ENCODE measurements around the gene VTA1.

Gene VTA1

DNA sequence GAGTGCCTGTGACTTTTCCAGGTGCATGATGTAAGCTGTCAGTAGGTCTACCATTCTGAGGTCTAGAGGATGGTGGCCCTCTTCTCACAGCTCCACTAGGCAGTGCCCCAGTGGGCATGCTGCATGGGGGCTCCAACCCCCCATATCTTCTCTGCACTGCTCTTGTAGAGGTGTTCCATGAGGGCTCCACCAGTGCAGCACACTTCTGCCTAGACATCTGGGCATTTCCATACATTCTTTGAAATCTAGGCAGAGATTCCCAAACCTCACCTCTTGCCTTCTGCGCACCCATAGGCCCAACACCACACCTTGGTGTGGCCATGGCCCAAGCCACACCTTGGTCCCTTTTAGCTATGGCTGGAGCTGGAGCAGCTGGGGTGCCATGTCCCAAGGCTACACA is 66.3 kb downstream of the VTA1 start:
- no peaks in the 10 kb centered on the region for H3F3A ChIP-seq (ENCODE audit: low read depth)
- no peaks in the 10 kb centered on the region for H3K9me2 ChIP-seq (replicated peaks; ENCODE audit: low read depth, low read length)
- H3K9ac ChIP-seq (ENCODE audit: low read depth, low read length, poor library complexity, severe bottlenecking) = no peak overlapping the region
- no peaks in the 10 kb centered on the region for H3K79me2 ChIP-seq (ENCODE audit: insufficient read depth, low read length)
- no peaks in the 10 kb centered on the region for H4K20me1 ChIP-seq (ENCODE audit: insufficient read depth, low read length, poor library complexity, severe bottlenecking)
- no peaks in the 10 kb centered on the region for H3K4me1 ChIP-seq (ENCODE audit: insufficient read depth, low read length, poor library complexity, severe bottlenecking)
- no peak overlapping the region for H3K4me2 ChIP-seq (ENCODE audit: low read depth, low read length, poor library complexity, severe bottlenecking)
- H3K4me3 ChIP-seq (ENCODE audit: low read length, poor library complexity, severe bottlenecking) = no peak overlapping the region
- H3K9me3 ChIP-seq (ENCODE audit: insufficient read depth, low read depth, low read length) = peaks cover 14% of the 10 kb centered on the region; the same call in 1 of the 2 replicates
- peaks cover 54% of the 10 kb centered on the region for H3K36me3 ChIP-seq (ENCODE audit: insufficient read depth, low read length)
- TF ChIP-seq, protein P1, sequence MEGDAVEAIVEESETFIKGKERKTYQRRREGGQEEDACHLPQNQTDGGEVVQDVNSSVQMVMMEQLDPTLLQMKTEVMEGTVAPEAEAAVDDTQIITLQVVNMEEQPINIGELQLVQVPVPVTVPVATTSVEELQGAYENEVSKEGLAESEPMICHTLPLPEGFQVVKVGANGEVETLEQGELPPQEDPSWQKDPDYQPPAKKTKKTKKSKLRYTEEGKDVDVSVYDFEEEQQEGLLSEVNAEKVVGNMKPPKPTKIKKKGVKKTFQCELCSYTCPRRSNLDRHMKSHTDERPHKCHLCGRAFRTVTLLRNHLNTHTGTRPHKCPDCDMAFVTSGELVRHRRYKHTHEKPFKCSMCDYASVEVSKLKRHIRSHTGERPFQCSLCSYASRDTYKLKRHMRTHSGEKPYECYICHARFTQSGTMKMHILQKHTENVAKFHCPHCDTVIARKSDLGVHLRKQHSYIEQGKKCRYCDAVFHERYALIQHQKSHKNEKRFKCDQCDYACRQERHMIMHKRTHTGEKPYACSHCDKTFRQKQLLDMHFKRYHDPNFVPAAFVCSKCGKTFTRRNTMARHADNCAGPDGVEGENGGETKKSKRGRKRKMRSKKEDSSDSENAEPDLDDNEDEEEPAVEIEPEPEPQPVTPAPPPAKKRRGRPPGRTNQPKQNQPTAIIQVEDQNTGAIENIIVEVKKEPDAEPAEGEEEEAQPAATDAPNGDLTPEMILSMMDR (conservative IDR thresholded peaks at IDR 0.05; ENCODE audit: low read length) = no peak
- TF ChIP-seq EZH2phosphoT487 (IDR thresholded peaks at IDR 0.05; ENCODE audit: borderline replicate concordance) = no peak
- H3K27me3 ChIP-seq (ENCODE audit: insufficient read depth, low read length, poor library complexity, severe bottlenecking) = no peaks in the 10 kb centered on the region
- H2AFZ ChIP-seq (ENCODE audit: low read length) = no peak overlapping the region

DNA sequence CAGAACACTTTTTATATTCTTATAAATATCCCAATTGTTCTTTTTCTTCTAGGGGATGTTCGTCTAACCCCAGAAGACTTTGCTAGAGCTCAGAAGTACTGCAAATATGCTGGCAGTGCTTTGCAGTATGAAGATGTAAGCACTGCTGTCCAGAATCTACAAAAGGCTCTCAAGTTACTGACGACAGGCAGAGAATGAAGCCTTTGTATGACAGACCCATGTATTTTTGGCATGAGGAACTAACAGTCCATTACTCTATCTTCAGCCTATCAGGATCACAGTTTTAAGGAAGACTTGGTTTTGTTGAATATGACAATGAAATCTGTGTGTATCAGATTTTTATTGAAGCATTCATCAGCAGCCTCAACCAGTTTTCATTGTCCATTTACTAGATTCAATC is 71.4 kb downstream of the VTA1 start:
- Histone ChIP-seq H3K4me3 (ENCODE audit: low read length, poor library complexity, severe bottlenecking) (no peak overlapping the region), H3K9me3 (ENCODE audit: insufficient read depth, low read depth, low read length) (peaks cover 3% of the 10 kb centered on the region; the same call in 1 of the 2 replicates), H3K4me1 (ENCODE audit: insufficient read depth, low read length, poor library complexity, severe bottlenecking) (no peaks in the 10 kb centered on the region), H3K9me2 (replicated peaks; ENCODE audit: low read depth, low read length) (no peaks in the 10 kb centered on the region), H3K9ac (ENCODE audit: low read depth, low read length, poor library complexity, severe bottlenecking) (no peak overlapping the region), H4K20me1 (ENCODE audit: insufficient read depth, low read length, poor library complexity, severe bottlenecking) (no peaks in the 10 kb centered on the region), H3K36me3 (ENCODE audit: insufficient read depth, low read length) (peaks cover 39% of the 10 kb centered on the region; the same call in 1 of the 2 replicates), H3K79me2 (ENCODE audit: insufficient read depth, low read length) (no peaks in the 10 kb centered on the region), H2AFZ (ENCODE audit: low read length) (no peak overlapping the region), H3K27me3 (ENCODE audit: insufficient read depth, low read length, poor library complexity, severe bottlenecking) (no peaks in the 10 kb centered on the region), H3K4me2 (ENCODE audit: low read depth, low read length, poor library complexity, severe bottlenecking) (no peak overlapping the region), H3F3A (ENCODE audit: low read depth) (no peaks in the 10 kb centered on the region)
- TF ChIP-seq, protein P1 (conservative IDR thresholded peaks at IDR 0.05; ENCODE audit: low read length) = no peak
- no peak for TF ChIP-seq EZH2phosphoT487 (IDR thresholded peaks at IDR 0.05; ENCODE audit: borderline replicate concordance)

DNA sequence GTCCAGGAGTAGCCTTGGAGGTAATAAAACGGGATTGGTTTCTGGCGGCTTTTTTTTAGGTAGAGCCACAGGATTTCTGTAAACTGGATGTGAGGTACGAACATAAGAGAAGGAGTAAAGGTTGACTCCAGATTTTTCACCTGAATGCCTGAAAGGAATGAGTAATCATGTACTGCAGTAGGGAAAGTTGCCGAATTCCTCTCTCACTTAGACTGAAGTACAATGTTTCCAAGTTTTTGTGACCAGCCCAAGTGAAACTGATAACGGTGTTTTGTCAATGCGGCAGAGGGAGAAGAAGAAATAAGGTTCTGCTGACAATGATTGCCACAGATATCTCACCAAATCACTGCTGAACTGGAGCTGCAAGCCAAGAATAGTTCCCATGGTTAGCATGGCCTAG is 75.0 kb downstream of the VTA1 start:
- Histone ChIP-seq H3K9me2 (replicated peaks; ENCODE audit: low read depth, low read length) (no peaks in the 10 kb centered on the region), H3K4me3 (ENCODE audit: low read length, poor library complexity, severe bottlenecking) (no peak overlapping the region), H3K4me2 (ENCODE audit: low read depth, low read length, poor library complexity, severe bottlenecking) (no peak overlapping the region), H3K9me3 (ENCODE audit: insufficient read depth, low read depth, low read length) (no peaks in the 10 kb centered on the region), H3K27me3 (ENCODE audit: insufficient read depth, low read length, poor library complexity, severe bottlenecking) (no peaks in the 10 kb centered on the region), H2AFZ (ENCODE audit: low read length) (no peak overlapping the region), H3K4me1 (ENCODE audit: insufficient read depth, low read length, poor library complexity, severe bottlenecking) (no peaks in the 10 kb centered on the region), H3K36me3 (ENCODE audit: insufficient read depth, low read length) (peaks cover 28% of the 10 kb centered on the region; the same call in 1 of the 2 replicates), H3K79me2 (ENCODE audit: insufficient read depth, low read length) (no peaks in the 10 kb centered on the region), H3F3A (ENCODE audit: low read depth) (no peaks in the 10 kb centered on the region), H4K20me1 (ENCODE audit: insufficient read depth, low read length, poor library complexity, severe bottlenecking) (no peaks in the 10 kb centered on the region), H3K9ac (ENCODE audit: low read depth, low read length, poor library complexity, severe bottlenecking) (no peak overlapping the region)
- TF ChIP-seq, protein P1 (conservative IDR thresholded peaks at IDR 0.05; ENCODE audit: low read length) = no peak
- TF ChIP-seq EZH2phosphoT487 (IDR thresholded peaks at IDR 0.05; ENCODE audit: borderline replicate concordance) = no peak
